NOMO-1 treated with DMSO at 0.1 percent for 48 hours (cell line): ENCODE results near the gene KDELR3.

Experiments
- DNase-seq: peaks from one replicate; lab custom pipeline; 2025; ENCODE audit not compliant: unreplicated experiment; lab: John Stamatoyannopoulos, UW

The KDELR3 gene

GRCh38 chr22:38467904-38468442 is at the start of gene KDELR3:
KDELR3 (plus strand) TSS chr22:38468096; CDS start chr22:38468234, 138 bp downstream.
- peak; percentile 43 for DNase-seq

GRCh38 chr22:38418589-38418988 is 49.3 kb upstream of the KDELR3 start:
- no peak for DNase-seq

- DNase-seq = no peak
Observed at GRCh38 chr22:38419121-38419857, 48.6 kb upstream of the KDELR3 start.

DNA sequence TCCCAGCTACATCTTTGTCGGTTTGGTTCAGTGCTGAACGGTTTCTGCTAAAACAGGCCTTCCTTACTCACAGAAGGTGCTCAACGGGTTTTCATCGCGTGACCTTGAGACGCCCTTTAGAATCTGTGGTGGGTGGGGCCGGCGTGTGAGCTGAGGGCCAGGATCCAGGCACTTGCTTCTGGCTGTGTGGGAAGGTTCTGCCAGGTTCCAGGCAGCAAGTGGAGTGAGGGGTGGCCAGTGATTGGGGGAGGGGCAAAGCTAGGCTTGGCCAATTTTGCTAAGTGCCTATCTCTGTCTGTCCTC is 48.1 kb upstream of the KDELR3 start:
- DNase-seq = no peak

DNA sequence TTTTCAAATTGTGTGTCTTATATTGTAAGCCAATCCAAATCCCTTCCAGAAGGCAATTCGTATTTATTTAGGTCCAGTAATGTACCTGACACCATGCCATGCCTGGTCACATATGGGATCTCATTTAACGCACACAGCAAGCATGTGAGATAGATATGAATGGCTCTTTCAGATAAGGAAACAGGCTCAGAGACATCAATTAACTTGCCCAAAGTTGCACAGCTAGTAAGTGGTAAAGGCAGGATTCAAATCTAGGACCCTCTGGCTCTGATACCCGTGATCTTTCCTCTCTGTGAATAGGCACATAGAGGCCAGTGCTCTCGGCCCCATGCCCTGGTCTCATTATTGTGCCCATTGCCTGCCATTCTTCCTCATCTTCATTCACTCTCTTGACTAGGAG is 47.2 kb upstream of the KDELR3 start:
- no peak for DNase-seq

DNA sequence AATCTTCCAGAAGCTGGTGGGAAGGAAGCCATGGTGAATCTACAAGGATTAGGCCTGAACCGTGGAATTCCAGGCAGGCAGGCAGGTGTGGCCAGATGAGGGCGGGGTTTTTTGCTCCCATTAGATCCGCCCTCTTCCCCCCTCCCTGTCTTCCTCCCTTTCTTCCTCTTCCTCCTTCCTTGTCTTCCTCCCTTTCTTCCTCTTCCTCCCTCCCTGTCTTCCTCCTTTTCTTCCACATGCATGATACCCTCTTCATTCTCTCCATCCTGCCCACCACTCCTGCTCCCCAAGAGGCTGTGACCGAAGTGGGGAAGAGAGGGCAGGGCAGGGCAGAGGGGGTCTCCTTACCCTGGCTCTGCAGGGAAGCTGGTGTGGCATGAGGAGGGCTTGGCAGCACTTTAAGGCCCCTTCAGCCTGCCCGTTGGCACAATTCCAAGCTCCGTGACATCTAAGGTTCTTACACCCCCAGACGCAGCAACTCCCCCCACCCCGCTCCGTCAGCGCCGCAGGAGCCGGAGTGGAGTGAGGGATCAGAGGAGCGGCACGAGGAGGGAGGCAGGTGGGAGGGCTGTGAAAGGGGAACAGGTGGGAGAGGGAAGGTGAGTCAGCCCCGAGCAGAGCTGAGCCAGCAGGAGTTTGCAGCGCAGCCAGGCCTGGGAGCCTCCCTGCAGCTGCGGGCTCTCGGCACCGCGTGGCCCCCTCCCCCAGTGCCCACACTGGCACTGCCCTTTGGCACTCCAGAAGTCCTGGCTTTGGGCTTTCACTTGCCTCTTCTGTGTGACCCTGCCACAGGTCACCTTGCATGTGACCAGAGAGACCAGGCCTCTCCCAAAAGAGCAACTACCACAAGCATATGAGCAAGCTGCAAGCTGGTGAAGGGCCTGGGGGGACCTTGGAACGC is 45.0 kb upstream of the KDELR3 start:
- DNase-seq = no peak

GRCh38 chr22:38423512-38424503 is 44.1 kb upstream of the KDELR3 start:
- peak; percentile 71 for DNase-seq

DNA sequence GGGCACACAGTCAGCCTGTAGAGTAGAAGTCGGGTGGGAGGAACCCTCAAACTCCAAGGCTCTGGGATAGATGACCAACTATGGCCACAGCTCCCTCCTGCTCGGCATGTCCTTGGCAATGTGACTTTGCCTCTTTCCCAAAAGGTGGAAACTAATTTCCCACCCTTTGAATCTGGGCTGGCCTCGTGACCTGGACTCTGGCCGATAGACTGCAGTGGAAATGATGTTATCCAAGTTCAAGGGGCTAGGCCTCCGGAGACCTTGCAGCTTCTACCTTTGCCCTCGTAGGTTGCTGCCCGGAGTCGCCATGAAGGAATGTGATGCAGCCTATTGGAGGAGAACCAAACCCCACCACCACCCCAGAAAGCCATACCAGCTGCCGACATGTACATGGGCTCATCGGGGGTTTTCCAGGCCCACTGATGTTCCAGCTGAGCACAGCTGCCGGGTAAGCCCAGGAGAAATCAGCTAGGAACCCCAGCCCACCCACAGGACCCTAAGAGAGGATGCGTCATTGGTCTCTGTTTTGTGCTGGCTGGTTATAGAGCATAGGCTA is 43.3 kb upstream of the KDELR3 start:
- DNase-seq = no peak

DNA sequence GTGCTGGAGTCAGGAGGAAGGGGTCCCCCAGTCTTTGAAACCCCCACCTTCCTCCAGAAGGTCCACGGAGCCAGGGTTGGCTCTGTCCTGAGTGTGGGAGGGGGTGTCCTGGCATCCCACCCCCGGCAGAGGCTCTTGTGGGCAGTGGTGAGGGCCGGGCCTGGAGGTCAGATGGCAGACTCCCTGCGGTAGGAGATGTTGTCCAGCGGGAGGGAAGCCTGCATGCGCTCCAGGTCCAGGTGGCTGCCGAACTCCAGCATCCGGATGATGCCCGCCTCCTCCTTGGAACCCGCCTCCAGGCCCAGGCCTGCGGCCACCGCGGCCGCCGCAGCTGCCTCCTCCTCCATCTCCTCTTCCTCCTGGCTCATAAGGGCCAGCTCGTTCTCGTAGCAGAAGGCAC is 41.3 kb upstream of the KDELR3 start:
- DNase-seq = no peak

DNA sequence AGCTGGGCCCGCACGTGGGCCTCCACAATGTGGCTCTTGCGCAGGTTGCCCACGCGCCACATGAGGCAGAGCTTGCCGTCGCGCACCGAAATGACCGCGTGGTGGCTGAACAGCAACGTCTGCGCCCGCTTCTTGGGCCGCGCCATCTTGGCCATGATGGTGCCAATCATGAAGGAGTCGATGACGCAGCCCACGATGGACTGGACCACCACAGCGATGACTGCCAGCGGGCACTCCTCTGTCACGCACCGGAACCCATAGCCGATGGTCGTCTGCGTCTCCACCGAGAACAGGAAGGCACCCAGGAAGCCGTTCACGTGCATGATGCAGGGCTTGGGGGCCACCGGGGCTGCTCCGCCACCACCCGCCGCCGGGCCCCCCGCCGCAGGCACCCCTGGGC is 40.4 kb upstream of the KDELR3 start:
- DNase-seq = no peak

- DNase-seq = no peak
Observed at GRCh38 chr22:38427940-38428339, 40.0 kb upstream of the KDELR3 start.

DNA sequence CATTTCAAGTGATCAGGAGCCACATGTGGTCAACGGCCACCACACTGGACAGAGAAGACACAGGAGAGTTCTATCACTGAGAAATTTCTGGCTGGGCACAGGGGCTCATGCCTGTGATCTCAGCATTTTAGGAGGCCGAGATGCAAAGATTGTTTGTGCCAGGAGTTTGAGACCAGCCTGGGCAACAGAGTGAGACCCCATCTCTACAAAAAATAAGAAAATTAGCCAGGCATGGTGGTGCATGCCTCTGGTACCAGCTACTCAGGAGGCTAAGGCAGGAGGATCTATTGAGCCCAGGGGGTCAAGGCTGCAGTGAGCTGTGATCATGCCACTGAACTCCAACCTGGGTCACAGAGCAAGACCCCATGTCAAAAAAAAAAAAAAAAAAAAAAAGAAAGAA is 39.2 kb upstream of the KDELR3 start:
- no peak for DNase-seq

DNA sequence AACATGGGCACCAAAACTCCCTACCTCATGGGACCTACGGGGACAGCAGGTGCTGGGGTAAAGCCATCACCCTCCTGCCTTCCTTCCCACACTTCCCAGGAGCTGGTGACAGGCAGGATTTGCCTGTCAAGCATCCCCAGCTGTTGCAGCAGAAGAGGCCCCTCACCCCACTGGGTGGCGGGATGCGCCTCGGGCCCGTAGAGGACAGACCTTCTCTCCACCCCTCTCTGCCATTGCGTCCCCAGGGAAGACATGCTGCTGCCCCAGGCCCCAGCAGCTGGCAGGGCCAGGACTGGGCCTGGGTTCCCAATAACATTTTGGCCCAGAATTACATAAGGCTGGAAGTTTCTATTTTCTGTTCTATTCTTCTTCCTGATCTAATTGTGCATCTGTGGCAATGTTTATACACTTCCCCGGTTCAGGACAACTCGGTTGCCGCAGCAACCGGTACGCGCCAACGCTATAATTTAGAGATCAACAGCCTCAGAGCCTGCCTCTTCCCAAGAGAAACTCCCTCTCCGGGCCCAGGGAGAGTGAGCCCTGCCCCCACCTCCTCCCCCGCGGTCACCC is 38.3 kb upstream of the KDELR3 start:
- no peak for DNase-seq

GRCh38 chr22:38431266-38432010 is 36.5 kb upstream of the KDELR3 start:
- no peak for DNase-seq

DNA sequence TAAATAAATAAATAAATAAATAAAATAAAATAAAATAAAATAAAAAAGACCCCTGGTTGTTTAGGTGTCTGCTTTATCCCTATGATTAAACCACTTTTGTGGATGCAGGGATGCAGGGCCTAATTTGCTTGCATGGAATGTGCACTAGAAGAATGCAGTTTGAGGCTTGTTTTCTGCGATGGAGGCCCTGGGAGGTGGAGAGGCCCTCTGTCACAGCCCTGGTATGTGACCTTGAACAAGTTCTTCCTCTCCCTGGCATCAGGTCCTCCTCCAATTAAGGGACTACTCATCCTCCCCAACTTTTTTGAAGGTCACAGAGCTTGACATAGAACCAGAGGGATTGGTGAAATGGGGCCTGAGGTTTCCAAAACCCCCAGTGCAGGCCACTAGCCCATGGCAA is 35.6 kb upstream of the KDELR3 start:
- no peak for DNase-seq

DNA sequence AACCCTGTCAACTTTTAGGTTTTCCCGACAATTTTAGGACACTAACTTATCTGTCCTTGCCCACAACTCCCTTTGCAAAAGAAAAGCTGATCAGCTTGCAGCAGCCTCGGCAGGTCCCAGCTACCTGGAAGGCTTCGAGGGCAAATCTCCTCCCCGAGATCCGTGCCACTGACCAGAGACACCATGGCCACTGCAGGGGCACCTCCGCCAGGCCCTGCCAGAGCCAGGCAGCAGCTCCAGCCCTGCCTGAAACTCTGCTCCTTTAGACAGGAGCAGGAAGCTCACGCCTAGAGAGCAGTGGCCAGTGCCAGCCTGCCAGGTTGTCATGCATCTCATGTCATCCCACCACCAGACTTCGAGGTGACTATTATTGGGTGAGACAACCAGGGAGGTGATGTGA is 34.0 kb upstream of the KDELR3 start:
- no peak for DNase-seq

GRCh38 chr22:38435010-38435409 is 32.9 kb upstream of the KDELR3 start:
- DNase-seq = no peak

DNA sequence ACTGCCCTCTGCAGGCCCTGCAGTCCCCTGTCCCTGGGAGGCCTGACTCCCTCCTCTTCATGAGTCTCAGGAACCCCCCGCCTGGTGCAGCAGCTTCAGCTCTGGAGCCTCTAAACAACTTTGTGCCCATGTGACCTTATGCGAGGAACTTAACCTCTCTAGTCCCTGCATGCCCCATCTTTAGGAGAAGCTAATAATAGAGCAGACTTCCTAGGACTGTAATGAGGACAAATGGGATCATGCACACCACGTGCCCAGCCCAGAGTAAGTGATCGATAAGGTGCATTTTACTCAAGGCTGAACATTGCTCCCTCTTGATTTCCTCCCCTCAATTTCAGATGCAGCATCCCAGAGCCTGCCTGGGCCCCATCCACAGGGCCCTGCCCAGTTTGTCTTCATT is 31.9 kb upstream of the KDELR3 start:
- DNase-seq = no peak

DNA sequence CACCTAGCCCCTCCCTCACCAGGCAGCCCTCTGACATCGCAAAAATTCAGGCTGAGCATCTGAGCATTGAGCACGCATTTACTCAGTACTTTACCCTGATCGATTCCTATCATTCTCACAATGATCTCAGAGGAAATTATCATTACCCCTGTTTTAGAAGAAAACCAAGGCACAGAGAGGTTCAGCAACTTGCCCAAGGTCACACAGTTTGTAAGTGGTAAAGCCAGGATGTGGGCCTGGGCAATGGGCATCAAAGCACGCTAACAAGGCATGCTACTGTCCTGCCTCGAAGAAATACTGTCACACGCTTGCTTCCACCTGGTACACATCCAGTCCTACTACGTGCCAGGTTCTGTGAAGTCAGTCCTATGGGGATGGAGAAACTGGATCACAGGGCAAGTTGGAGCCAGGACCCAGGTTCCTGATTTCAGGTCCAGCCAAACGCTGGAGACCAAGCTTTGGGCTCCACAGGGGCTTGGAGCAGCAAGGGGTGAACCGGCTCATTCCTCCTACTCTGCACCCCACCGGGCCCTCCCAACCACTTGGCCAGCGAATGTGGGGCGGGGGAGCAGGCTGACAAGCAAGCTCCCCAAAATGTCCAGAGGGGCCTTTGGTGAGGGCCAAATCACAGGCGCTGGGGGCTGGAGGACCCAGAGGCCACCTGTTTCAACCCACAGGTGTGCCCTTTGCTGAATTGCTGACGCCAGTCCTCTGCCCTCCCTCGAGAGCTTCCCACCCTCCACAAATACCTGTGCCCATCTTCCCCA is 31.1 kb upstream of the KDELR3 start:
- DNase-seq = no peak
